ENCODE measurements around the gene KCNG2. TPM values are rescaled to one million over a fixed set of nuclear protein-coding genes. Genes with fewer than 3 reads are reported as not detected.

The KCNG2 gene
- total RNA-seq, 1 experiment from 2014 or later = not detected

- DNase-seq (ENCODE audit: low read depth, low spot score) (no peak), ATAC-seq (no peak)
- Histone ChIP-seq H3K4me1 (ENCODE audit: control insufficient read depth in 1 of 2, insufficient read depth in 2 of 2, low read length in 2 of 2) (peaks cover 0 to 11% of the 10 kb centered on the region in 2 experiments; a peak in 1 of 4 replicates), H3K27ac (ENCODE audit: low read depth, low read length) (no peak overlapping the region), H3K27me3 (ENCODE audit: insufficient read depth, low read length) (no peaks in the 10 kb centered on the region), H3K9ac (ENCODE audit: low read length) (no peak overlapping the region), H3K36me3 (ENCODE audit: control insufficient read depth in 1 of 2, insufficient read depth in 2 of 2, low read length in 2 of 2) (no peaks in the 10 kb centered on the region), H3K9me3 (ENCODE audit: control insufficient read depth in 1 of 2, insufficient read depth in 1 of 2, low read depth in 1 of 2, low read length in 2 of 2) (no peaks in the 10 kb centered on the region), H3K9me2 (ENCODE audit: insufficient read depth) (no peaks in the 10 kb centered on the region), H2AFZ (ENCODE audit: low read depth, low read length, poor library complexity, severe bottlenecking) (no peak overlapping the region), H3K79me2 (ENCODE audit: insufficient read depth, low read length) (no peaks in the 10 kb centered on the region), H4K20me1 (ENCODE audit: insufficient read depth) (no peaks in the 10 kb centered on the region), H3K4me3 (replicated peaks in 1 of 2; ENCODE audit: low read depth in 1 of 2, low read length in 2 of 2) (no peak overlapping the region), H3K4me2 (ENCODE audit: low read length) (no peak overlapping the region)
- BruUV-seq (replicated peaks) = no TSS peak
- CTCF ChIA-PET = no interaction called here
- intact Hi-C loops (cut with micrococcal nuclease) = no loop called here
- POLR2A ChIA-PET = no interaction called here
- TF ChIP-seq ZFX (IDR thresholded peaks at IDR 0.05) (no peak), ZBTB33 (IDR thresholded peaks at IDR 0.05; ENCODE audit: extremely low read depth, insufficient replicate concordance, low read length) (no peak)
- RAD21 ChIA-PET (ENCODE audit: low non-redundant PET in 1 of 2, low total read pairs in 2 of 2, uncharacterized antibody in 2 of 2, unreplicated experiment in 2 of 2) = no interaction called here
These were observed 49.3 kb downstream of the KCNG2 start for GRCh38 chr18:79846936-79847557.

GRCh38 chr18:79847606-79848293, 50.0 kb downstream of the KCNG2 start:
- no peak for ATAC-seq
- Histone ChIP-seq H3K4me3 (replicated peaks in 1 of 2; ENCODE audit: low read depth in 1 of 2, low read length in 2 of 2) (no peak overlapping the region), H3K9ac (ENCODE audit: low read length) (no peak overlapping the region), H2AFZ (ENCODE audit: low read depth, low read length, poor library complexity, severe bottlenecking) (no peak overlapping the region), H3K79me2 (ENCODE audit: insufficient read depth, low read length) (no peaks in the 10 kb centered on the region), H3K4me1 (ENCODE audit: control insufficient read depth in 1 of 2, insufficient read depth in 2 of 2, low read length in 2 of 2) (peaks cover 0 to 11% of the 10 kb centered on the region in 2 experiments; a peak in 1 of 4 replicates), H4K20me1 (ENCODE audit: insufficient read depth) (no peaks in the 10 kb centered on the region), H3K27ac (ENCODE audit: low read depth, low read length) (no peak overlapping the region), H3K36me3 (ENCODE audit: control insufficient read depth in 1 of 2, insufficient read depth in 2 of 2, low read length in 2 of 2) (no peaks in the 10 kb centered on the region), H3K9me2 (ENCODE audit: insufficient read depth) (no peaks in the 10 kb centered on the region), H3K4me2 (ENCODE audit: low read length) (no peak overlapping the region), H3K27me3 (ENCODE audit: insufficient read depth, low read length) (no peaks in the 10 kb centered on the region), H3K9me3 (ENCODE audit: control insufficient read depth in 1 of 2, insufficient read depth in 1 of 2, low read depth in 1 of 2, low read length in 2 of 2) (no peaks in the 10 kb centered on the region)
- ChIA-PET POLR2A (no interaction called here), CTCF (no interaction called here), RAD21 (ENCODE audit: low non-redundant PET in 1 of 2, low total read pairs in 2 of 2, uncharacterized antibody in 2 of 2, unreplicated experiment in 2 of 2) (no interaction called here)
- TF ChIP-seq, protein P1, sequence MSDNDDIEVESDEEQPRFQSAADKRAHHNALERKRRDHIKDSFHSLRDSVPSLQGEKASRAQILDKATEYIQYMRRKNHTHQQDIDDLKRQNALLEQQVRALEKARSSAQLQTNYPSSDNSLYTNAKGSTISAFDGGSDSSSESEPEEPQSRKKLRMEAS (IDR thresholded peaks at IDR 0.05) = no peak
- DNase-seq (ENCODE audit: low read depth, low spot score) = no peak
- BruUV-seq (replicated peaks) = no TSS peak
- intact Hi-C loops (cut with micrococcal nuclease) = no loop called here

All from HCT116 (cell line).